Ishikawa (cell line): Measurements from ENCODE around the gene MSTO1.

Source experiments
- CEBPB ChIP-seq: IDR thresholded peaks from 2 replicates; pipeline ENCODE4 v1.6.1; 2012
- CREB1 ChIP-seq: IDR thresholded peaks from 2 replicates; pipeline ENCODE4 v1.6.1; 2012; ENCODE audit warnings: low read depth
- EGR1 ChIP-seq: IDR thresholded peaks from 2 replicates; pipeline ENCODE4 v1.6.1; 2012
- EP300 ChIP-seq: IDR thresholded peaks from 2 replicates; pipeline ENCODE4 v1.6.1; 2012; ENCODE audit warnings: borderline replicate concordance
- FOXM1 ChIP-seq: IDR thresholded peaks from 2 replicates; pipeline ENCODE4 v1.6.1; 2012; ENCODE audit warnings: low read depth, borderline replicate concordance
- NFIC ChIP-seq: IDR thresholded peaks from 2 replicates; pipeline ENCODE4 v1.6.1; 2012
- RAD21 ChIP-seq: IDR thresholded peaks from 2 replicates; pipeline ENCODE4 v1.6.1; 2012; ENCODE audit warnings: low read depth
- TAF1 ChIP-seq: IDR thresholded peaks from 2 replicates; pipeline ENCODE4 v1.6.1; 2012; ENCODE audit warnings: low read depth, mild to moderate bottlenecking
- TCF12 ChIP-seq: IDR thresholded peaks from 2 replicates; pipeline ENCODE4 v1.6.1; 2012; ENCODE audit warnings: low read depth
- TEAD4 ChIP-seq: IDR thresholded peaks from 2 replicates; pipeline ENCODE4 v1.6.1; 2012
- YY1 ChIP-seq: IDR thresholded peaks from 2 replicates; pipeline ENCODE4 v1.6.1; 2012; ENCODE audit warnings: low read depth
- ZBTB7A ChIP-seq: IDR thresholded peaks from 2 replicates; pipeline ENCODE4 v1.6.1; 2012; ENCODE audit warnings: low read depth
- TF ChIP-seq, protein P1 (sequence below): IDR thresholded peaks from 2 replicates; pipeline ENCODE4 v1.6.1; 2012; ENCODE audit warnings: low read depth, mild to moderate bottlenecking
- TF ChIP-seq, protein P2 (sequence below): IDR thresholded peaks from 2 replicates; pipeline ENCODE4 v1.6.1; 2012
- TF ChIP-seq, protein P3 (sequence below): IDR thresholded peaks from 2 replicates; pipeline ENCODE4 v1.6.1; 2012

Gene MSTO1

DNA sequence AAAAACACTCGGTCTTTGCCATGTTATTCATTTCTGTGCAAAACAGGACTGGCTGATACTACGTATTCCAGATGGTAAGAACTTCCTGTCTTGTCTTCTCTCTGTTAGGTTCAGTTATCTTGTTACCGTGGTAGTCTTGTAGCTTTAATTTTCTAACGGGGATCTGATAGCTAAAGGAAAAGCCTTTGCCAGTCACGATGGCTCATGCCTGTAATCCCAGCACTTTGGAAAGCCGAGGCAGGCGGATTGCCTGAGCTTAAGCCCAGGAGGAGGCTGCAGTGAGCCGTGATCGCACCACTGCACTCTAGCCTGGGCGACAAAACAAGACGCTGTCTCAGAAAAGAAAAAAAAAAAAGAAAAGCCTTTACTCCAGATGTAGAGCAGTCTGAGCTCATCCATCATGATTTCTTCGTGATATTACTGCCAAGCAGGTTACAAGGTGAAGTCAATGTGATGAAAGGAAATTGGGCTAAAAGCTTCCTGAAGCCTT is 11.1 kb upstream of the MSTO1 start:
- no peak for TF ChIP-seq TEAD4
- TF ChIP-seq TAF1, result no peak
- no peak for TF ChIP-seq TCF12
- TF ChIP-seq YY1, result no peak
- TF ChIP-seq RAD21, result no peak
- TF ChIP-seq NFIC, result no peak
- TF ChIP-seq, protein P1, sequence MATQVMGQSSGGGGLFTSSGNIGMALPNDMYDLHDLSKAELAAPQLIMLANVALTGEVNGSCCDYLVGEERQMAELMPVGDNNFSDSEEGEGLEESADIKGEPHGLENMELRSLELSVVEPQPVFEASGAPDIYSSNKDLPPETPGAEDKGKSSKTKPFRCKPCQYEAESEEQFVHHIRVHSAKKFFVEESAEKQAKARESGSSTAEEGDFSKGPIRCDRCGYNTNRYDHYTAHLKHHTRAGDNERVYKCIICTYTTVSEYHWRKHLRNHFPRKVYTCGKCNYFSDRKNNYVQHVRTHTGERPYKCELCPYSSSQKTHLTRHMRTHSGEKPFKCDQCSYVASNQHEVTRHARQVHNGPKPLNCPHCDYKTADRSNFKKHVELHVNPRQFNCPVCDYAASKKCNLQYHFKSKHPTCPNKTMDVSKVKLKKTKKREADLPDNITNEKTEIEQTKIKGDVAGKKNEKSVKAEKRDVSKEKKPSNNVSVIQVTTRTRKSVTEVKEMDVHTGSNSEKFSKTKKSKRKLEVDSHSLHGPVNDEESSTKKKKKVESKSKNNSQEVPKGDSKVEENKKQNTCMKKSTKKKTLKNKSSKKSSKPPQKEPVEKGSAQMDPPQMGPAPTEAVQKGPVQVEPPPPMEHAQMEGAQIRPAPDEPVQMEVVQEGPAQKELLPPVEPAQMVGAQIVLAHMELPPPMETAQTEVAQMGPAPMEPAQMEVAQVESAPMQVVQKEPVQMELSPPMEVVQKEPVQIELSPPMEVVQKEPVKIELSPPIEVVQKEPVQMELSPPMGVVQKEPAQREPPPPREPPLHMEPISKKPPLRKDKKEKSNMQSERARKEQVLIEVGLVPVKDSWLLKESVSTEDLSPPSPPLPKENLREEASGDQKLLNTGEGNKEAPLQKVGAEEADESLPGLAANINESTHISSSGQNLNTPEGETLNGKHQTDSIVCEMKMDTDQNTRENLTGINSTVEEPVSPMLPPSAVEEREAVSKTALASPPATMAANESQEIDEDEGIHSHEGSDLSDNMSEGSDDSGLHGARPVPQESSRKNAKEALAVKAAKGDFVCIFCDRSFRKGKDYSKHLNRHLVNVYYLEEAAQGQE, result no peak
- no peak for TF ChIP-seq FOXM1
- no peak for TF ChIP-seq EGR1
- TF ChIP-seq, protein P2, sequence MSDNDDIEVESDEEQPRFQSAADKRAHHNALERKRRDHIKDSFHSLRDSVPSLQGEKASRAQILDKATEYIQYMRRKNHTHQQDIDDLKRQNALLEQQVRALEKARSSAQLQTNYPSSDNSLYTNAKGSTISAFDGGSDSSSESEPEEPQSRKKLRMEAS, result no peak
- no peak for TF ChIP-seq CREB1
- no peak for TF ChIP-seq ZBTB7A

DNA sequence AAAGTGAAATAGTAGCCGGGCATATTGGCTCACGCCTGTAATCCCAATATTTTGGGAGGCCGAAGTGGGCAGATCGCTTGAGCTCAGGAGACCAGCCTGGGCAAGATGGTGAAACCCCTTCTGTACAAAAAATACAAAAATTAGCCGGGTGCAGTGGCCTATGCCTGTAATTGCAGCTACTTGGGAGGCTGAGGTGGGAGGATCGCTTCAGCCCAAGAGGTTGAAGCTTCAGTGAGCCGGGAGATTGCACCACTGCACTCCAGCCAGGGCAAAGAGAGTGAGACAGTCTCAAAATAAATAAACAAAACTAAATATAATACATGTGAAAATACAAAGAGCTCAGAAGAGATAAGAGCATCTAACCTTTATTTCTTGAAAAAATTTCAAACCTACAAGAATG is 2.3 kb upstream of the MSTO1 start:
- TF ChIP-seq ZBTB7A (no peak), TEAD4 (no peak), FOXM1 (no peak), EP300 (no peak), EGR1 (no peak), TAF1 (no peak), YY1 (no peak), RAD21 (no peak), TCF12 (no peak), NFIC (no peak), CREB1 (no peak)
- TF ChIP-seq, protein P3, sequence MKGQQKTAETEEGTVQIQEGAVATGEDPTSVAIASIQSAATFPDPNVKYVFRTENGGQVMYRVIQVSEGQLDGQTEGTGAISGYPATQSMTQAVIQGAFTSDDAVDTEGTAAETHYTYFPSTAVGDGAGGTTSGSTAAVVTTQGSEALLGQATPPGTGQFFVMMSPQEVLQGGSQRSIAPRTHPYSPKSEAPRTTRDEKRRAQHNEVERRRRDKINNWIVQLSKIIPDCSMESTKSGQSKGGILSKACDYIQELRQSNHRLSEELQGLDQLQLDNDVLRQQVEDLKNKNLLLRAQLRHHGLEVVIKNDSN, result no peak
- TF ChIP-seq, protein P1, result no peak
- TF ChIP-seq, protein P2, result no peak

DNA sequence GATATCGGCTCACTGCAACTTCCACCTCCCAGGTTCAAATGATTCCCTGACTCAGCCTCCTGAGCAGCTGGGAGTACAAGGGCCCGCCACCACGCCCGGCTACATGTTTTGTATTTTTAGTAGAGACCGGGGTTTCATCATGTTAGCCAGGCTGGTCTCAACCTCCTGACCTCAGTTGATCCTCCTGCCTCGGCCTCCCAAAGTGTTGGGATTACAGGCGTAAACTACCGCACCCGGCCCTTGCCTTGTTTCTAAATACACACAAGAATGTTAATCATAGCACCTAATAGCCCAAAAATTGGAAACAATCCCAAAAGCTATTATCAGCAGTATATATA is 1.2 kb upstream of the MSTO1 start:
- no peak for TF ChIP-seq FOXM1
- no peak for TF ChIP-seq EGR1
- TF ChIP-seq CREB1, result no peak
- TF ChIP-seq TCF12, result no peak
- no peak for TF ChIP-seq NFIC
- TF ChIP-seq, protein P1, result no peak
- TF ChIP-seq, protein P2, result no peak
- TF ChIP-seq, protein P3, result no peak
- TF ChIP-seq YY1, result no peak
- no peak for TF ChIP-seq ZBTB7A
- TF ChIP-seq RAD21, result no peak
- TF ChIP-seq TAF1, result no peak
- no peak for TF ChIP-seq EP300
- TF ChIP-seq TEAD4, result no peak
- no peak for TF ChIP-seq CEBPB

DNA sequence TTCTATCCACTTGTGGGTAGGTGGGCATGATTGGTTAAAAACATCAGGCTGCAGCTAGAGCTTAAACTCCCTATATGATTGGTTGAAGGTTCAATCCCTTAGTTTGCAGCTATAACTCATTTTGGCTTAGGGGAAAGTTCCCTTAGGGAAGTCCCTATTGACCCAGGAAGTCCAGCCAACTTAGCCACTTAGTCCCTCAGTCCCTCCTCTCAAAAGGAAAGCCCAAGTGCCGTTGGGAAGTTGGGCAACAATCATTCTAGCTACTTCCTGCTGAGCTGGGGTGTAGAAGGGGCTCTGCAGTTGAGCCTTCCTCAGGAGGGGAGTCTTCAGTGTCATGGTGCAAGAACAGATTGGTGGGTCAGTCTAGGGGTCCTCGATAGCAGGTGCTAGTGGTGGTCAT is 12.2 kb downstream of the MSTO1 start:
- TF ChIP-seq EGR1, result no peak
- TF ChIP-seq TAF1, result no peak
- TF ChIP-seq TCF12, result no peak
- TF ChIP-seq, protein P1, result no peak
- TF ChIP-seq, protein P2, result no peak
- no peak for TF ChIP-seq CEBPB
- no peak for TF ChIP-seq NFIC
- TF ChIP-seq, protein P3, result no peak
- TF ChIP-seq CREB1, result no peak
- TF ChIP-seq RAD21, result no peak
- no peak for TF ChIP-seq EP300
- TF ChIP-seq FOXM1, result no peak
- TF ChIP-seq YY1, result no peak
